Suppressor macrophage treated with lipopolysaccharide for 4 hours (primary cell): ENCODE data around the gene HBG2.
A peak's percentile ranks its signal among the peaks of the same experiment; 100 is the strongest.

Experiments used
- DNase-seq: peaks from one replicate; pipeline ENCODE4 v3.0.0-alpha.2; 2020

The HBG2 gene

GRCh38 chr11:5247472-5248192 is 6.9 kb downstream of the HBG2 start:
- no peak for DNase-seq

DNA sequence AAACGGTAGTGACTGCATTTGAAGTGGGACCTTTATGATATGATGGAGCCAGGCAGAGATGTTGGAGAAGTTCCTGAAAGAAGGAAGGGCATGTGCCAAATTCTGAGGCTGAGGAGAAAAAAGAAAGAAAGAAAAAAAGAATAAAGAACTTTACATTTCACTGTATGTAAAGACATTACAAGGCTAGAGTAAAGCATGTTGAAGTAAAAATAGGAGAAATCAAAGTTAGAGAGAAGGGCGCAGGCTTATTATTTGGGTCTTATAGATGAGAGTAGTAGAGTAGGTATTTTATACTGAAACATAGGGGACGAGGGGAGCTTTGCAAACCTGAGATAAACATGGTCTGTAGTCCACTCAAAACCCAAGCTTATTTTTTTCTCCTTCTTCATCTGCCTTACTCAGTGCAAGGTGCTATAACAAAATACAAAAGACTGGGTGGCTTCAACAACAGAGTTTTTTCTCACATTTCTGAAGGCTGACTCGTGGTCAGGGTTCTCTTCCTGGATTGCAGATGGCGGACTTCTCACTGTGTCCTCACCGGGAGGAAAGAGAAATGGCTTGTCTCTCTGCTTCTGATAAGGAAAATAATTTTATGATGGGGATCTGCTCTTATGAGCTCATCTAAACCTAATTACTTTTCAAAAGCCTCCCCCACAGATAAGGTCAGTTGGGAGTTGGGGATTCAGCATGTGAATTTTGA is 7.7 kb downstream of the HBG2 start:
- no peak for DNase-seq

GRCh38 chr11:5245155-5245554 is 9.4 kb downstream of the HBG2 start:
- no peak for DNase-seq

DNA sequence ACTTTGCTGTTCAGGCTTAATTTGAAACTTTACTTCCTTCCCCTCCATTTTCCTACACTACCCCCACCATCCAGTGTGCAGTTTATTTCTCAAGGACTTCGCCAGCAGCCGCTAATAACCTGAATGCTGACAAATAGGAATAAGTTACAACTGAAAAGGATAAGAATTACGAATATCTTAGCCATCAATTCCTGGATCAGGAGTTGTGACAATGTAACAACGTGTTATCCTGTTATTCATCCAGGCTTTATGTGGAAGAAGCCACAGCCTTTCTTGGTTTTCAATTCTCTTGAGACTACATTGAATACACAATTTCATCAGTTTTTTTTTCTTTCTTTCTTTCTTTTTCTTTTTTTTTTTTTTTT is 10.8 kb downstream of the HBG2 start:
- no peak for DNase-seq

DNA sequence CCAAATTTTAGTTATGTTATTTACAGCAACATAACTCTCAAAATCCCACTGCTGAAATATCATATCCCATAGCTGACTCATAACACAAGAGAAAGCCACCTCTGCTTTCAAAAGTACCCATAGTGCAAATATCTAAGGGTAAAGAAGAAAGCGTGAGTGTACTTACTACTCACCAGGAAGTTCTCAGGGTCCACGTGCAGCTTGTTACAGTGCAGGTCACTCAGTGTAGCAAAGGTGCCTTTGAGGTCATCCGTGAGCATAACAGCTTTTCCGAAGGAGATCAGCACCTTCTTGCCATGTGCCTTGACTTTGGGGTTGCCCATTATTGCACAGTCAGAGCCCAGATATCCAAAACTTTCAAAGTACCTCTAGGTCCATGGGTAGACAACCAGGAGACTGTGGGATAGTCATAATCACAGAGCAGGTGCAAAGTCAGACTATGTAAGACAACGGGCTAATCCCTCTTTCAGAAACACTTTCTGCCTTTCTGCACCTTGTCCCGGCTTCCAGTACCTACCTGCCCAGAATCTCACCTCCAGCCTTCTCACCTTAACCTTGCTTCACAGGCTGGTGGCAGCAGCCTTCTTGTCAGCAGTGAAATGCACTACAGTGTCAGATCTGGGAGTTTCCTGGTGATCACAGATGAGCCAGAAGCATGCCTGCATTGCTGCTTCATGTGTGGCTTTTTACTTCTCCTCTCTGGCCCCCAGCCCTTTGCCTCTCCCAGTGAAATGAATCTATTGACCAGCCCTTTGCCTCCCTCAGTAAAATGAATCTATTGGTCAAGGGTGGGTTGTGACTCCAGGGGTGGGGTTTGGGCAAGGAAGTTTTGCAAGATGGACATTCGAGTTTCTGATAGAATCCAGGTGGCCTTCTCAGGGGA is 11.4 kb downstream of the HBG2 start:
- no peak for DNase-seq

GRCh38 chr11:5242208-5242607 is 12.4 kb downstream of the HBG2 start:
- no peak for DNase-seq

- DNase-seq: no peak
Observed at GRCh38 chr11:5241458-5241857, 13.1 kb downstream of the HBG2 start.

DNA sequence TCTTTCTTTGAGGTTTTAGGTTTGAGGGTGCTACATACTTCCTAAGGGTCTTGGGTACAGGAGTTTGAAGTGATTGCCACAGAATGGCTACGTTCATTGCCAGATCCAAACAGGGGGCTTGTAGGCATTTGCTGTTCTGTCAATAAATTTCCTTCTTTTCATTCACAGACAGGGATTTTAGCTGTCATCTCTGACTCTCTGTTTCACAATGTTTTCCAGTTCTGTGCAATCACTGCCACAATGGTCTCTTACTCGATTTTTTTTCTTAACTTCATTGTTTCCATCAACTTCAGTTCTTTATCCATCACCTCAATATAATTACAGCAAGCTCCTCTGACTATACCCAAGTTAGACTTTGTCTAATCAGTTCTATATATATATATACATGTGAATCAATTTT is 14.1 kb downstream of the HBG2 start:
- DNase-seq: no peak

GRCh38 chr11:5240056-5240455 is 14.5 kb downstream of the HBG2 start:
- DNase-seq: no peak

DNA sequence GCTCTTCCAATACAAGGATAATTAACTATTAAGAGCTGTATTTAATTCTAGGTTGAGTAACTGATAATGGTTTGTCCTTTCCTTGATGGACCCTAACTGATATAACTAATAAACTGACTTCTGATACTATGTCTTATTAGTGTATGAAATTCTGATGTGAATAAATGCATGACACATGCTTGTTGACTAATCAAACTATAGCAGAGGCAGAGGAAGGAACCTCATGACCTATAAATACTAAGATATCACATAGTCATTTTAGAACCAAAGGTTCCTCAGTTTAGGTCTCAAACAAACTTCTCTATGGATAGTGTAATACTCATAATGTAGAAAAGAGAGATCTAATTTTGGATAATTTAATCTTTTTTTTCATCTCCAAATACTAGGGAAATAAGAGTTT is 15.5 kb downstream of the HBG2 start:
- peak; percentile 47 for DNase-seq

- peak; percentile 66 for DNase-seq
Observed at GRCh38 chr11:5238486-5238885, 16.1 kb downstream of the HBG2 start.

- no peak for DNase-seq
Observed at GRCh38 chr11:5237420-5237819, 17.2 kb downstream of the HBG2 start.

DNA sequence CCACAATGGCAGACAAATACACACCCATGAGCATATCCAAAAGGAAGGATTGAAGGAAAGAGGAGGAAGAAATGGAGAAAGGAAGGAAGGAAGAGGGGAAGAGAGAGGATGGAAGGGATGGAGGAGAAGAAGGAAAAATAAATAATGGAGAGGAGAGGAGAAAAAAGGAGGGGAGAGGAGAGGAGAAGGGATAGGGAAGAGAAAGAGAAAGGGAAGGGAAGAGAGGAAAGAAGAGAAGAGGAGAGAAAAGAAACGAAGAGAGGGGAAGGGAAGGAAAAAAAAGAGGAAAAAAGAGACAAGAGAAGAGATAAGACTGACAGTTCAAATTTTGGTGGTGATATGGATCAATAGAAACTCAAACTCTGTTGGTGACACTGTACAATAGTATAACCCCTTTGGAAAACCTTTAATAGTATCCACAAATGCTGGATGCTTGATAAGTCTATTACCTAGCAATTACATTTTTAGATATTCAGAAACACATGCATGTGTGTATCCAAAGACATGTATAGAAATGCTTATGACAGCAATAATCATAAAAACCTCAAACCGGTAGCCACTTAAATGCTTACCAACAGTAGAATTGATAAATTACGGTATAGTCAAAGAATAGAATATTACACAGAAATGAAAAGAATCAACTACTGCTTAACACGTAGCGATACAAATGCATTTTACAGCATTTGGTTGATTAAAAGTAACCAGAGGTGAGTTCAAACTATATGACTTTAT is 19.1 kb downstream of the HBG2 start:
- DNase-seq: no peak

DNA sequence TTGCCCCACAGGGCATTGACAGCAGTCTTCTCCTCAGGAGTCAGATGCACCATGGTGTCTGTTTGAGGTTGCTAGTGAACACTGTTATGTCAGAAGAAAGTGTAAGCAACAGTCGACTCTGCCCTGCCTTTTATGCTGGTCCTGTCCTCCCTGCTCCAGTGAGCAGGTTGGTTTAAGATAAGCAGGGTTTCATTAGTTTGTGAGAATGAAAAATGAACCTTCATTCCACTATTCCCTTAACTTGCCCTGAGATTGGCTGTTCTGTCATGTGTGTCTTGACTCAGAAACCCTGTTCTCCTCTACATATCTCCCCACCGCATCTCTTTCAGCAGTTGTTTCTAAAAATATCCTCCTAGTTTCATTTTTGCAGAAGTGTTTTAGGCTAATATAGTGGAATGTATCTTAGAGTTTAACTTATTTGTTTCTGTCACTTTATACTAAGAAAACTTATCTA is 20.2 kb downstream of the HBG2 start, which contains the start of gene HBD:
TSS of gene HBD (minus strand) at position 103 of the 454 bp plus-strand sequence. CDS start at position 53, 50 bp downstream.
- DNase-seq: peak; percentile 20

GRCh38 chr11:5233307-5233706 is 21.3 kb downstream of the HBG2 start:
- no peak for DNase-seq

DNA sequence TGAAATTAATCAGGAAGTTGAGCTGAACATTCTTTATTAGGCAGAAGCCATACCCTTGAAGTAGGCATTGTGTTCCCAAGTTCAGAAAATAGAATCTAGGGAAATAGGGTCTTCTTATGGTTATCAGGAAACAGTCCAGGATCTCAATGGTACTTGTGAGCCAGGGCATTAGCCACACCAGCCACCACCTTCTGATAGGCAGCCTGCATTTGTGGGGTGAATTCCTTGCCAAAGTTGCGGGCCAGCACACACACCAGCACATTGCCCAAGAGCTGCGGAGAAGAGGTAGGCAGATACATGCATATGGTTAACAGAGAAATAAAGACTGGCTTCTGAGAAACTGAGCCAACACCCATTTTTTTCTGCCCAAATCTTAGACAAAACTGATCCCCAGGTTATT is 21.8 kb downstream of the HBG2 start:
- DNase-seq: no peak

DNA sequence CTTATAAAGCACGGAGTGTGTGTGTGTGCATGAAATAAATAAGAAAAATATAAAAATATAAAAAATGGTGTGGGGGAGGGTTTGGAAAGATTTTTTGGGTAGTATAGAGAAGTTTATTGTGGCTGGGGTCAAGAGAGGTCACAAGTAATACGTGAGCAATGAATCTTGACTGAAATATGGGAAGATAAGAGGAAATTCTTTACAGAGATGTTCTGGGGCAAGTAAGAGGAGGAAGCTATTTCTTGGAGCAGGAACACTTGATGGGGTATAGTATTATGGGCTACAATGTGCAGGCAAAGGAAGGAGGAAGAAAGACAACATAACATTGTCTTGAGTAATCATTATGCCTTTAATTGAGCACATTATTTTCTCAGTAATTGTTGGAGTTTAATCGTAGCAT is 22.4 kb downstream of the HBG2 start:
- DNase-seq: no peak

GRCh38 chr11:5231111-5231510 is 23.5 kb downstream of the HBG2 start:
- DNase-seq: no peak

DNA sequence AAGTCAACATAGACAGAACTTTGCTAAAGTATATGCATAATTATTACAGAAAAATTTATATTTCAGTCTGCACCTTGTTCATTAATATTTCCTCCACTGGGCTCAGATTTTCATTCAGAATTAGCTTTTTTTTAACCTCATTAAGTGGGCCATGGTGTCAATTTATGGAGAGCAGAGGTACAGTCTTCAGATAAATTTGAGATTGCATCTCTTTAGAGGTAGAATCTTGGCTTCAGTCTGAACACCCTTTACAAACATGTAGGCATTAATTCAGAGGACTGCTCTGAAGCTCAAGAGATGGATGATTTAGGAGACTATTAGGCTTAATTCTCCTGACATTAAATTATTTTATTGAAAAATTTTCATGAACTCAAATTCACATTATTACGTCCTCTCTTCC is 24.3 kb downstream of the HBG2 start:
- DNase-seq: no peak

DNA sequence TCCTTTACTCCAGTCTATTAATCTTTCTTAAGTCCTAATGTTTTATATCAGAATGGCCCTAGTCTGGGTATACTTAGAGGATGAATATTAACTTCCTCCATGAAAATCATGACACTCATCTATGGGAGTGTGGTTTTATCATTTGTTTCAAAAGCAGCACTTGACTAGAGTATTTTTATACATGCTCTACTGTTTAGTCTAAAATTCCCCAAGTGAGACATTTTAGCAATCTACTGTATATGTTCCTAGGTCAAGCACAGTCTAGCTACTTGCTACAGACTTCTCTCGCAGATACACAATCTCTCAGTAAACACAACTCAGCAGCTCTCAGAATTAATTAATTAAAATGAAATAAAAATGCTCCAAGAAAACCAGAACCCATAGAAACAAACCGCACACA is 24.8 kb downstream of the HBG2 start:
- no peak for DNase-seq

DNA sequence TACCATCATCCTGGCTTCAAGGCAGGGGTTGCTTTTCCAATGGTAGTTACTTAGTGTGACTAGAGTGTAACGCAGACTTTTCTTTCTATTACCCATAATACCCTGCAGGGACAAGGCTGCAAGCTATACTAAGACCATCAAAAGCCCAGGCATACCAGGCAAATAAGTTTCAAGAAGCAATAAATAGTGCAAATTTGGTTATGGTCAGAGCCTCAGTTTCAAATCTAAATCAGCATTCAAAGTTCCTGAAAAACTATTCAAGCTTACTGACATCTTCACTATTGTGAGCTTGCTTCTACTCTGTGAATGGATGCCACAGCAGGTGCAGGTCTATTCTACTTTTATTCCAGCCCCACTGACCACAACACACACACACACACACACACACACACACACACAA is 25.2 kb downstream of the HBG2 start:
- DNase-seq: no peak

GRCh38 chr11:5228124-5228523 is 26.5 kb downstream of the HBG2 start:
- DNase-seq: no peak

- no peak for DNase-seq
Observed at GRCh38 chr11:5227681-5228080, 26.9 kb downstream of the HBG2 start.
